ENCODE measurements around the gene PLA1A.

DNA sequence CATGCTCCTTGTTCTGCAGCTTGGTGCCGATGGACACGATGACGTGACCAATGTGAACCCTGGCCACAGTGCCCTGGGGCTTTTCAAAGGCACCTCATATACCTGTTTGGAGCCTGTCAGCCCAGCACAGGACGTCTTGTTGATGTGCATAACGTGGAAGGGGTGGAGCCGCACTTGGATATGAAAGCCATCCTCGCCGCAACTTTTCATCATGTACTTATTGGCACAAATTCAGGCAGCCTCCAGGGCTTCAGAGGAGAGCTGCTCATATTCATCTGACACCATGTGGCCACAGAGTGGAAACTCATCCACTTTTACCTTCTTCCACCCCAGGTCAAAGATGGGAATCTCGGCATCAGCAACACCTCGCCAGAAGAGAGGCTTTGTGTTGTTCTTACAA lies 38.0 kb downstream of the PLA1A start:
- TF ChIP-seq, protein P1, sequence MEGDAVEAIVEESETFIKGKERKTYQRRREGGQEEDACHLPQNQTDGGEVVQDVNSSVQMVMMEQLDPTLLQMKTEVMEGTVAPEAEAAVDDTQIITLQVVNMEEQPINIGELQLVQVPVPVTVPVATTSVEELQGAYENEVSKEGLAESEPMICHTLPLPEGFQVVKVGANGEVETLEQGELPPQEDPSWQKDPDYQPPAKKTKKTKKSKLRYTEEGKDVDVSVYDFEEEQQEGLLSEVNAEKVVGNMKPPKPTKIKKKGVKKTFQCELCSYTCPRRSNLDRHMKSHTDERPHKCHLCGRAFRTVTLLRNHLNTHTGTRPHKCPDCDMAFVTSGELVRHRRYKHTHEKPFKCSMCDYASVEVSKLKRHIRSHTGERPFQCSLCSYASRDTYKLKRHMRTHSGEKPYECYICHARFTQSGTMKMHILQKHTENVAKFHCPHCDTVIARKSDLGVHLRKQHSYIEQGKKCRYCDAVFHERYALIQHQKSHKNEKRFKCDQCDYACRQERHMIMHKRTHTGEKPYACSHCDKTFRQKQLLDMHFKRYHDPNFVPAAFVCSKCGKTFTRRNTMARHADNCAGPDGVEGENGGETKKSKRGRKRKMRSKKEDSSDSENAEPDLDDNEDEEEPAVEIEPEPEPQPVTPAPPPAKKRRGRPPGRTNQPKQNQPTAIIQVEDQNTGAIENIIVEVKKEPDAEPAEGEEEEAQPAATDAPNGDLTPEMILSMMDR (IDR thresholded peaks at IDR 0.05): peak in 1 of 6 experiments; percentile 5
- TF ChIP-seq POLR2AphosphoS5 (IDR thresholded peaks at IDR 0.05) (no peak), POLR2A (IDR thresholded peaks at IDR 0.05) (no peak)

Data from upper lobe of left lung (tissue), 4 donors.